Psoas muscle (tissue), 8 donors: Measurements from ENCODE around the gene DAGLB. TPM values are rescaled to one million over a fixed set of nuclear protein-coding genes. Genes with fewer than 3 reads are reported as not detected.

Experiments used
- ATAC-seq, 4 donors: fragments of 200-7000 bp; cut with Tn5 transposase; one replicate each; pipeline ENCODE4 v1.9.1; 2020; ENCODE audit warnings: moderate library complexity in 3 of 4, mild to moderate bottlenecking in 2 of 4
- DNase-seq, 2 donors: peaks; one replicate each; pipeline ENCODE4 v3.0.0-alpha.2; 2020
- H3K27ac ChIP-seq: fragments of 200-600 bp; one replicate; pipeline ENCODE4 v1.8.0; 2022
- H3K27me3 ChIP-seq, 3 donors: fragments of 200-600 bp in 1 of 3; one replicate each; pipeline versions ENCODE4 v1.6.1 to v1.8.0; 2013 to 2022; ENCODE audit warnings: low read length in 2 of 3, mild to moderate bottlenecking in 2 of 3, moderate library complexity in 1 of 3; ENCODE audit not compliant: insufficient read depth in 3 of 3
- H3K36me3 ChIP-seq, 2 donors: fragments of 200-600 bp in 1 of 2; one replicate each; pipeline versions ENCODE4 v1.6.1 to v1.8.0; 2013 to 2022; ENCODE audit warnings: low read depth in 1 of 2, mild to moderate bottlenecking in 1 of 2, moderate library complexity in 1 of 2; ENCODE audit not compliant: insufficient read depth in 1 of 2
- H3K4me1 ChIP-seq: fragments of 200-600 bp; one replicate; pipeline ENCODE4 v1.8.0; 2022
- H3K4me3 ChIP-seq: fragments of 200-600 bp; one replicate; pipeline ENCODE4 v1.8.0; 2022; ENCODE audit warnings: mild to moderate bottlenecking
- H3K9me3 ChIP-seq: fragments of 200-600 bp; one replicate; pipeline ENCODE4 v1.8.0; 2022
- WGBS, 3 donors: extraction: QIAGEN DNeasy Blood & Tissue Kit; methylation state at CpG; one replicate each; pipeline versions ENCODE4 v1.1.6 to v1.1.7; 2013; 5-methylcytosine and 5-hydroxymethylcytosine counted together
- intact Hi-C, 2 donors: fragments of 100-400 bp; cut with DNase I; formaldehyde crosslinking; loops; one replicate each; pipeline versions ENCODE4 v1.11.0 to v1.14.2; 2022
- polyA plus RNA-seq, 3 donors: library from polyadenylated mRNA; stranded (reverse); fragments of 200-250 nt; gene quantifications; one replicate each; pipeline ENCODE4 v1.2.3, GENCODE V29; 2013
- total RNA-seq, 4 donors: library from RNA; stranded (reverse); fragmentation: NEBNext Ultra II Directional in 2 of 4; extraction: Animal tissue kit (Norgen Biotek cat#: 25700) in 2 of 4; gene quantifications; one replicate each; pipeline versions ENCODE4 v1.2.1 to v1.2.4, GENCODE V29; 2021 to 2023
- TF ChIP-seq, protein P1 (sequence below): fragments of 200-600 bp; IDR thresholded peaks from one replicate; pipeline ENCODE4 v1.8.0; 2022; ENCODE audit warnings: antibody characterized with exemption
- donor health status: healthy with polysubstance abuse.
- donor health status: DM: no; HTN: no; CAD: no; lungs with moderate emphysema.
- donor health status: Bipolar disorder and iron deficiency.
- donor health status: healthy.
- donor health status: DM: yes; HTN: yes; CAD: no.
- donor health status: DM: no; HTN: no; CAD: no.
- donor health status: DM: no; HTN: no; CAD: no.
- donor health status: DM: yes; HTN: yes; CAD: no.

DAGLB gene
- total and polyA plus RNA-seq, 7 donors, result 9.2 to 23.8 (median 12.1) TPM

GRCh38 chr7:6478186-6478585, 30.4 kb upstream of the DAGLB start:
- H3K4me3 ChIP-seq, result no peak overlapping the region
- no peaks in the 10 kb centered on the region for H3K9me3 ChIP-seq
- H3K36me3 ChIP-seq, result peaks cover 2 to 14% of the 10 kb centered on the region in 2 donors
- no peaks in the 10 kb centered on the region for H3K27me3 ChIP-seq
- DNase-seq (no peak), ATAC-seq (no peak)
- WGBS, 3 donors, result 89 to 95% (median 95%) methylated on average over 7 of the region's 7 CpGs
- H3K4me1 ChIP-seq, result peaks cover 49% of the 10 kb centered on the region
- H3K27ac ChIP-seq, result no peak overlapping the region
- intact Hi-C loops, result no loop called here
- TF ChIP-seq, protein P1, sequence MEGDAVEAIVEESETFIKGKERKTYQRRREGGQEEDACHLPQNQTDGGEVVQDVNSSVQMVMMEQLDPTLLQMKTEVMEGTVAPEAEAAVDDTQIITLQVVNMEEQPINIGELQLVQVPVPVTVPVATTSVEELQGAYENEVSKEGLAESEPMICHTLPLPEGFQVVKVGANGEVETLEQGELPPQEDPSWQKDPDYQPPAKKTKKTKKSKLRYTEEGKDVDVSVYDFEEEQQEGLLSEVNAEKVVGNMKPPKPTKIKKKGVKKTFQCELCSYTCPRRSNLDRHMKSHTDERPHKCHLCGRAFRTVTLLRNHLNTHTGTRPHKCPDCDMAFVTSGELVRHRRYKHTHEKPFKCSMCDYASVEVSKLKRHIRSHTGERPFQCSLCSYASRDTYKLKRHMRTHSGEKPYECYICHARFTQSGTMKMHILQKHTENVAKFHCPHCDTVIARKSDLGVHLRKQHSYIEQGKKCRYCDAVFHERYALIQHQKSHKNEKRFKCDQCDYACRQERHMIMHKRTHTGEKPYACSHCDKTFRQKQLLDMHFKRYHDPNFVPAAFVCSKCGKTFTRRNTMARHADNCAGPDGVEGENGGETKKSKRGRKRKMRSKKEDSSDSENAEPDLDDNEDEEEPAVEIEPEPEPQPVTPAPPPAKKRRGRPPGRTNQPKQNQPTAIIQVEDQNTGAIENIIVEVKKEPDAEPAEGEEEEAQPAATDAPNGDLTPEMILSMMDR, result no peak

DNA sequence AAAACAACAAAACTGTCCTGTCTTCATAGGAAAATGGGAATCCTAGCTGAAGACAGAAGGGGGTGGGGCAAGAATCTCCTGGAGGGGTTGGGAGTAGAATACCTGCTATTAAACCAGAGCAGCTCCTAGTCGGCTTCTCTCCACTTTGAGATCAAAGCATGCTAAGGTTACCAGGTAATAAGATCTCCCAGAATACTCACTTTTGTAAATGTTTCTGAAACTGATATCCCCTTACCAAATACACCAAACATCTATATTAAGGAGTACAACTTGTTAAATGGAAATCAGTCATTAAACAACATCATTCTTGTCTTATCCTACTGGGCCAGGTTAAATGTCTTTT, 29.5 kb upstream of the DAGLB start:
- intact Hi-C loops, result no loop called here
- TF ChIP-seq, protein P1, result no peak
- Histone ChIP-seq H3K4me3 (no peak overlapping the region), H3K9me3 (no peaks in the 10 kb centered on the region), H3K36me3 (peaks cover 4 to 23% of the 10 kb centered on the region in 2 donors), H3K4me1 (peaks cover 47% of the 10 kb centered on the region), H3K27ac (peak overlapping the region; percentile 47), H3K27me3 (no peaks in the 10 kb centered on the region)
- no peak for DNase-seq
- 22 to 24% (median 24%) methylated on average over 1 of the region's 1 CpG for WGBS, 3 donors
- no peak for ATAC-seq

GRCh38 chr7:6476596-6477317, 29.0 kb upstream of the DAGLB start:
- TF ChIP-seq, protein P1, result no peak
- Histone ChIP-seq H3K4me3 (peak overlapping the region; percentile 1), H3K36me3 (peaks cover 4 to 29% of the 10 kb centered on the region in 2 donors), H3K27me3 (no peaks in the 10 kb centered on the region), H3K9me3 (no peaks in the 10 kb centered on the region), H3K27ac (peak overlapping the region; percentile 47), H3K4me1 (peaks cover 43% of the 10 kb centered on the region)
- intact Hi-C loops, result no loop called here
- peak; percentile 63 to 87 (median 79) for ATAC-seq
- no peak for DNase-seq
- WGBS, 3 donors, result 67 to 72% (median 71%) methylated on average over 7 of the region's 7 CpGs

GRCh38 chr7:6475433-6476186, 27.9 kb upstream of the DAGLB start:
- H3K9me3 ChIP-seq, result no peaks in the 10 kb centered on the region
- TF ChIP-seq, protein P1, result no peak
- H3K4me1 ChIP-seq, result peaks cover 36% of the 10 kb centered on the region
- ATAC-seq (no peak), DNase-seq (no peak)
- no peak overlapping the region for H3K4me3 ChIP-seq
- H3K36me3 ChIP-seq, result peaks cover 4 to 35% of the 10 kb centered on the region in 2 donors
- H3K27ac ChIP-seq, result peak overlapping the region; percentile 47
- H3K27me3 ChIP-seq, result no peaks in the 10 kb centered on the region
- intact Hi-C loops, result no loop called here
- WGBS, 3 donors, result 85 to 86% (median 85%) methylated on average over 3 of the region's 3 CpGs
